ENCODE results near the gene TTC29. TPM values are rescaled to one million over a fixed set of nuclear protein-coding genes. Genes with fewer than 3 reads are reported as not detected.

TTC29 gene
- total RNA-seq, 1 donor from 2014 or later = not detected

DNA sequence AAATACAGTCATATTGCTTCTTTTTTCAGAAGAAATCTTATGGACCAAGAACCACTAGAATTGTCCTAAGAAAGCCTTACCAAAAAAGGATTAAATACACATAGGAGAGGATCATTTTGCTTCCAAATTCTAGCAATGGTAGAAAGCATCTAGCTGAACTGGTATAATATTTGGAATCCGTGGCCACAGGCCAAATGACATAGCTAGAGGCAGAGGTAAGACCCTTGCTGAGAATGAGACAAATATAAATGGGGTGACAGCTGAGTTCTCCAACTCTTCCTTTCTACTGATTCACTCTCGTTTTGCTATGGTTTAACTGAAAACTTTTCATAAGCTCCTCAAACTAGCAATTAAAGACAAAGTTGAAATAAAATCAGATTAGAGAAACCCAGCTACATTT, 150.0 kb downstream of the TTC29 start:
- TF ChIP-seq, protein P1, sequence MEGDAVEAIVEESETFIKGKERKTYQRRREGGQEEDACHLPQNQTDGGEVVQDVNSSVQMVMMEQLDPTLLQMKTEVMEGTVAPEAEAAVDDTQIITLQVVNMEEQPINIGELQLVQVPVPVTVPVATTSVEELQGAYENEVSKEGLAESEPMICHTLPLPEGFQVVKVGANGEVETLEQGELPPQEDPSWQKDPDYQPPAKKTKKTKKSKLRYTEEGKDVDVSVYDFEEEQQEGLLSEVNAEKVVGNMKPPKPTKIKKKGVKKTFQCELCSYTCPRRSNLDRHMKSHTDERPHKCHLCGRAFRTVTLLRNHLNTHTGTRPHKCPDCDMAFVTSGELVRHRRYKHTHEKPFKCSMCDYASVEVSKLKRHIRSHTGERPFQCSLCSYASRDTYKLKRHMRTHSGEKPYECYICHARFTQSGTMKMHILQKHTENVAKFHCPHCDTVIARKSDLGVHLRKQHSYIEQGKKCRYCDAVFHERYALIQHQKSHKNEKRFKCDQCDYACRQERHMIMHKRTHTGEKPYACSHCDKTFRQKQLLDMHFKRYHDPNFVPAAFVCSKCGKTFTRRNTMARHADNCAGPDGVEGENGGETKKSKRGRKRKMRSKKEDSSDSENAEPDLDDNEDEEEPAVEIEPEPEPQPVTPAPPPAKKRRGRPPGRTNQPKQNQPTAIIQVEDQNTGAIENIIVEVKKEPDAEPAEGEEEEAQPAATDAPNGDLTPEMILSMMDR (IDR thresholded peaks at IDR 0.05) = no peak
- Histone ChIP-seq H3K9me3 (no peaks in the 10 kb centered on the region), H3K27ac (no peak overlapping the region), H3K36me3 (no peaks in the 10 kb centered on the region), H3K27me3 (no peaks in the 10 kb centered on the region), H3K4me3 (no peak overlapping the region), H3K4me1 (no peaks in the 10 kb centered on the region)
- ATAC-seq = no peak
- intact Hi-C loops (cut with DNase I) = no loop called here
- DNase-seq = no peak

DNA sequence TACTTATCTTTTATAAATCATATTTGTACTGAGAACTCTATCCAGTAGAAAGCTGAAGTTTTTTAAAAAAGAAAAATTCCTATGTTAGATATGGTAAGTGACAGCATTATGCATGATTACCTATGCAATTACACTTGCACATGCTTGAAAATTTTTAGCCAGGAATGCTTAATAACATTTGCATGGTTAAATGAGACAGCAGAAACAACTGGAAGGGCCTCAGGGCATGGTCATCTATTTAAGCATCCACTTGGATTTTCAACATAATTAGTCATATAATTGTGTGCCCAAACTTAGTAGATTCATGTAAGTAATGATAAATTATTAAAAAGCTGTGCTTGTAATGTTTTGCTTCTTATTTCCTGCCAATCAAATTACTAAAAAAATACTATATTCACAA, 151.9 kb downstream of the TTC29 start:
- no peaks in the 10 kb centered on the region for H3K4me1 ChIP-seq
- no peak overlapping the region for H3K4me3 ChIP-seq
- TF ChIP-seq, protein P1 (IDR thresholded peaks at IDR 0.05) = no peak
- no peaks in the 10 kb centered on the region for H3K9me3 ChIP-seq
- no peak for ATAC-seq
- intact Hi-C loops (cut with DNase I) = no loop called here
- no peaks in the 10 kb centered on the region for H3K27me3 ChIP-seq
- DNase-seq = no peak
- H3K27ac ChIP-seq = no peak overlapping the region
- no peaks in the 10 kb centered on the region for H3K36me3 ChIP-seq

DNA sequence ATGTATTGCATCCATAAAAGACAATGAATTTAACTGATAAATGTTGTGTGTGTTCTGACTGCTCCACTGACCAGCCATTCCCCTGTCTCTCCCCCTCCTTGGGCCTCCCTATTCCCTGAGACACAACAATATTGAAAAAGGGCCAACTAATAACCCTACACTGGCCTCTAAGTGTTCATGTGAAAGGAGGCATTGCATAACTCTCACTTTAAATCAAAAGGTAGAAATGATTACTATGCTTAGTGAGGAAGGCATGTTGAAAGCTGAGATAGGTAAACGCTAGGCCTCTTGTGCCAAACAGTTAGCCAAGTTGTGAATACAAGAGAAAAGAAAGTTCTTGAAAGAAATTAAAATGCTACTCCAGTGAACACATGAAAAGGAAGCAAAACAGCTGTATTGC, 154.2 kb downstream of the TTC29 start:
- no peak overlapping the region for H3K4me3 ChIP-seq
- no peaks in the 10 kb centered on the region for H3K36me3 ChIP-seq
- ATAC-seq (peak; percentile 57), DNase-seq (no peak)
- H3K27ac ChIP-seq = no peak overlapping the region
- H3K27me3 ChIP-seq = no peaks in the 10 kb centered on the region
- intact Hi-C loops (cut with DNase I) = no loop called here
- TF ChIP-seq, protein P1 (IDR thresholded peaks at IDR 0.05) = no peak
- H3K9me3 ChIP-seq = no peaks in the 10 kb centered on the region
- no peaks in the 10 kb centered on the region for H3K4me1 ChIP-seq

DNA sequence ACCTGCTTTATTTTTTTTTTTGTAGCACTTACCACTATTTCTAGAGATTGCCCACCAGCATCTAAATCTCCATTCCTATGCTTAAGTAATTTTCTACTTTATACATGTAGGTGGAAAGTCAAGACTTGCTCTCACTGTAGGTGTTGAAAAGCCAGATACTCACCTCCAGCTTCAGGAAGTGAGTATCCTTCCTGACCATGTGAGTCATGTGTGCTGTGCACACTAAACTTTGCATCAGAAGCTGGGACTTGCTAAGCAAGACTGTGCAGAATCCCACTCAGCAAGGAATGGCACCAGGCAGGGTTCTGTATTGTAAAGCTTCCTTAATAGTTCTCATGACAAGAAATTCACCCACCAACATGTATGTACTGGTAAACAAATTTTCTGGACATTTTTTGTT, 155.1 kb downstream of the TTC29 start:
- no peaks in the 10 kb centered on the region for H3K36me3 ChIP-seq
- intact Hi-C loops (cut with DNase I) = no loop called here
- ATAC-seq = peak; percentile 22
- no peak overlapping the region for H3K27ac ChIP-seq
- no peak for DNase-seq
- H3K4me3 ChIP-seq = no peak overlapping the region
- TF ChIP-seq, protein P1 (IDR thresholded peaks at IDR 0.05) = no peak
- no peaks in the 10 kb centered on the region for H3K9me3 ChIP-seq
- H3K27me3 ChIP-seq = no peaks in the 10 kb centered on the region
- no peaks in the 10 kb centered on the region for H3K4me1 ChIP-seq

DNA sequence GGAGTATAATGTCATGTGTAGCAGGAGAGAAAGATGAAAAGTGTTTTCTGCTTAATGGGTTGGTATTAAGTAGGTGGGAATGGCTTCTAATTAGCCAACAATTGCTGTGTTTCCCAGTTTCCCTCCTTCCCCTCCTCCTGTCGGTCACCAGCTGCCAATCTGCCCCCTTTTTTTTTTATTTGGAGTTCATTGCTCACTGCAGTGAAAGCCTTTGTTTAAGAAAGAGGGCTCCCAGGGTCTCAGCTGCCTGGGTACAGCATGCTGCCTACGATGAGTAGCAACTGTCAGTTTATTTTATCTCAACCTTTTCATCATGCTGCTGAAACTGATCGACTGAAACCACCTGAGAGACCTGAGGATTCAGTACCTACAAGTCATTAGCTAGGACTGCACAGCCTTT, 157.9 kb downstream of the TTC29 start:
- intact Hi-C loops (cut with DNase I) = no loop called here
- no peaks in the 10 kb centered on the region for H3K4me1 ChIP-seq
- no peaks in the 10 kb centered on the region for H3K36me3 ChIP-seq
- ATAC-seq (no peak), DNase-seq (no peak)
- H3K27ac ChIP-seq = no peak overlapping the region
- TF ChIP-seq, protein P1 (IDR thresholded peaks at IDR 0.05) = no peak
- H3K4me3 ChIP-seq = no peak overlapping the region
- no peaks in the 10 kb centered on the region for H3K27me3 ChIP-seq
- H3K9me3 ChIP-seq = no peaks in the 10 kb centered on the region

DNA sequence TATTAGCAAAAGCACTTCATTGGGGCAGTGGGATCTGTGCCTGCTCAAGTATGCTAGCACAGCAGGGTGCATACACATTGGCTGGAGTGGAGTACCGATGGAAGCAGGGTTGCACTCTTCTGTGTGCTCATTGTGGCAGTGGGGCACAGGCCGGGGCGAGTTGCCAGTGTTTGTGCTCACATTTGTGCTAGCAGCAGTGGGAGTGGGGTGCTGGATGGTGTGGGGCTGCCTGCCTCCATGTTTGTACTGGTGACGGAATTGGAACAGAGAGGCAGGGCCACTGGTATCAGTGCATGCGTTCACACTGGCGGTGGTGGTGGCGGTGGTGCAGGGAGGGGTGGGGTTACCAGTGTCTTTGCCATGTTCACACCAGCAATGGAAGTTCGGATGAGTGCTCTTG, 169.0 kb downstream of the TTC29 start:
- no peaks in the 10 kb centered on the region for H3K4me1 ChIP-seq
- no peaks in the 10 kb centered on the region for H3K36me3 ChIP-seq
- no peaks in the 10 kb centered on the region for H3K27me3 ChIP-seq
- DNase-seq (peak; percentile 59), ATAC-seq (no peak)
- TF ChIP-seq, protein P1 (IDR thresholded peaks at IDR 0.05) = no peak
- no peak overlapping the region for H3K4me3 ChIP-seq
- H3K9me3 ChIP-seq = no peaks in the 10 kb centered on the region
- intact Hi-C loops (cut with DNase I) = no loop called here
- no peak overlapping the region for H3K27ac ChIP-seq
